Forelimb muscle (tissue), 1 donor: ENCODE measurements around the gene SPOCK1. TPM values are rescaled to one million over a fixed set of nuclear protein-coding genes. Genes with fewer than 3 reads are reported as not detected.
A peak's percentile ranks its signal among the peaks of the same experiment; 100 is the strongest.

Source experiments
- DNase-seq: peaks from one replicate; pipeline ENCODE4 v3.0.0-alpha.2; 2013; ENCODE audit warnings: low read depth
- polyA plus RNA-seq: library from polyadenylated mRNA; unstranded; fragments of 120-200 nt; gene quantifications from one replicate; pipeline ENCODE4 v1.2.1, GENCODE V29; 2013; ENCODE audit not compliant: insufficient read length

The SPOCK1 gene
- polyA plus RNA-seq, 1 donor, result 3.4 TPM

GRCh38 chr5:137073189-137073588 lies 425.9 kb downstream of the SPOCK1 start:
- no peak for DNase-seq

- peak; percentile 11 for DNase-seq
Measured at GRCh38 chr5:137072361-137073115, 426.6 kb downstream of the SPOCK1 start.

DNA sequence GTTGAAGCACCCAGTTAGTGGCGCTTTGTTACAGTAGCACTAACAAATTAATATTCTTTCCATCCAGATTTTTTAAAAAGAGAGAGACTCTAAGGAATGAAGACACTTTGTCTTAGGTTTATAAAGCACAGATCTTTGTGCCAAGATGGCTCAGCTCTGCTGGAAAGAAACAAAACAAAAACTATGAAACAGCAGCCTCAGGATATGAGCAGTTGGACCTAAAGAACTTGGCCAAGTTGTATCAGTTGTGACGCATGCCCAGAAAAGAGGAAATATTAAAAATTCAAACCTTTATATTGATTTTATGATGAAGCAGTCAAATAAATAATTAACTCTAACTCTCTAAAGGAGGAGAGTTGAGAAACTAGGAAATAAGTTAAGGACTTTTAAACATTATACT lies 427.2 kb downstream of the SPOCK1 start:
- no peak for DNase-seq

- no peak for DNase-seq
Measured at GRCh38 chr5:137071526-137071925, 427.6 kb downstream of the SPOCK1 start.

GRCh38 chr5:137070521-137070920 lies 428.6 kb downstream of the SPOCK1 start:
- DNase-seq, result no peak

DNA sequence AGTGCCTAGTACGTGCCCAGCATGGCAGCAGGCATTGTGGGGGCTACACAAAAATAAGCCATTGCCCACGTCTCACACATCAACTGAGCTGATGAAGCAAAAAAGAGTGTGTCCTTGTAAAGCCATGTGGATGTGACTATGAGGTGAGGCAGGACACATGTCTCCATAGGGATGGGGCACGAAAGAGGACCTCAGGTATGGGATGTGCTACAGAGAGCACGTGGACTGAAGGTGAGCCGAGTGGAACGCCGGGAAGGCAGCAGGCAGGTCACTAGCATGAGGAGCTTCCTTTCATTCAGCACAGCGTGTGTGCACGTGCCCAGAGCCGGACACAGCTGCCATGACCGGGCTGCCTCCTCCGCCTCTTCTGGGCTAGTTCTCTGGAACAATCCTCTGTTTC lies 429.8 kb downstream of the SPOCK1 start:
- DNase-seq, result no peak

DNA sequence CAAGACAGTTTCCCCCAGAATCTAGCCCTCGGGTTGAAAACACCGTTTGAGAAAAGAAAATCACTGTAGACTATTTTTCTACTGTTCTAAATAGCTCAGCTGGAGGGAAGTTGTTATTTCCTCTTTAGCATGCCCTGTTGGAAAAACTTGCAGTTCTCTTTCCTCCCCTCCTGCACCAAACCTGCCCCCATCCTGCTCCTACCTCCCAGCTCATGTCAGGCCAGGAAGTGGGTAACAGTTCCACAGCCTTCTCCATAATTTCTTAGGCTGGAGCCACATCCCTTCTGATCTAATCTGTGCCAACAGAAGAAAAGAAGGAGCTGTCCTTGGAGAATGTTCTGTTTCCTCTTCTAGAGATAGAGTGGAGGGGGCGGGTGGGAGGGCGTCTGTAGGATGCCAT lies 437.7 kb downstream of the SPOCK1 start:
- no peak for DNase-seq

DNA sequence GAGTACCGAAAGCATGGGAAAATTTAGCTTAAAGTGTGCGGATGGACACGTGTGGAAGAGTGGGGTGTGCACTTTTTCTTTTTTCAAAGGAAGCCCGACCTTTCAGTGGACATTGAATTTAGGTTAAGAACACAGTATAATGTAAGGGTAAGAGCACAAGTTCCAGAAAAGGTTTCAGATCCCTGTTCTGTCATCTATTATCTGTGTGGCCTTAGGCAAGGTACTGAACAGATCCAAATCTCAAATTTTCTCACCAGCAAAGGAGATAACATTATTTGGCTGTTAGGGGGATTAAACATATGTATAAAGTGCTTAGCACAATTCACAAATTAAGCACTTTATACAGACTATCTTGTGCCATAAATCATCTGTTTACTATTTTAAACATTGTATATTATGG lies 441.0 kb downstream of the SPOCK1 start:
- DNase-seq, result no peak

GRCh38 chr5:137056676-137057075 lies 442.4 kb downstream of the SPOCK1 start:
- DNase-seq, result no peak

DNA sequence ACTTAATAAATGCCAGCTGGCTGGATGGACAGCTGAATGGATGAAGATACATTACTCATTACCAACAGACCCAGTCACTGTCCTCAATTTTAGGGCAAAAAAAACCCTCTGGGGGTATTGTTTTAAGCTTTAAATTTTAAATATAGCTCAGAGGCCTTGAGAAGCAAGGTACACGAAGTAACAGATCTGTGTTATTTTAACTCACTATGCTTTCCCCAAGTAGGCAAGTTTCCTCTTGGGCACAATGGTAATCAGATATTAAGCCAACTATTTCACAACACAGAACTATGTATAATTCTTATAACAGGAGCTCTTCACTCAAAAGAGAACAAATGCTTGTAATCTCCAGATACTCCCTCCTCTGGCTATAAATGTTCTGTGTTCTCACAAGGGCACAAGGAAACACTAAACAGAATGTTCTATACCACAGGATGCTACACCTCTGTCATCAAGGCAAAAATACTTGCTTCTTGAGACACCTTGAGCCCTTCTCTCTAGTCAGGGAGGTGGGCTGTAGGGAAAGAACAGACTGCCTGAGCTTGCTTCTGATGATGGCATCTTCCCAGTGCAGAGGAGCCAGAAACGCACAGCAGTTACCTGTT lies 443.8 kb downstream of the SPOCK1 start:
- no peak for DNase-seq

GRCh38 chr5:137054792-137055191 lies 444.3 kb downstream of the SPOCK1 start:
- no peak for DNase-seq

GRCh38 chr5:137054335-137054734 lies 444.8 kb downstream of the SPOCK1 start:
- no peak for DNase-seq

GRCh38 chr5:137051161-137051560 lies 448.0 kb downstream of the SPOCK1 start:
- DNase-seq, result no peak

DNA sequence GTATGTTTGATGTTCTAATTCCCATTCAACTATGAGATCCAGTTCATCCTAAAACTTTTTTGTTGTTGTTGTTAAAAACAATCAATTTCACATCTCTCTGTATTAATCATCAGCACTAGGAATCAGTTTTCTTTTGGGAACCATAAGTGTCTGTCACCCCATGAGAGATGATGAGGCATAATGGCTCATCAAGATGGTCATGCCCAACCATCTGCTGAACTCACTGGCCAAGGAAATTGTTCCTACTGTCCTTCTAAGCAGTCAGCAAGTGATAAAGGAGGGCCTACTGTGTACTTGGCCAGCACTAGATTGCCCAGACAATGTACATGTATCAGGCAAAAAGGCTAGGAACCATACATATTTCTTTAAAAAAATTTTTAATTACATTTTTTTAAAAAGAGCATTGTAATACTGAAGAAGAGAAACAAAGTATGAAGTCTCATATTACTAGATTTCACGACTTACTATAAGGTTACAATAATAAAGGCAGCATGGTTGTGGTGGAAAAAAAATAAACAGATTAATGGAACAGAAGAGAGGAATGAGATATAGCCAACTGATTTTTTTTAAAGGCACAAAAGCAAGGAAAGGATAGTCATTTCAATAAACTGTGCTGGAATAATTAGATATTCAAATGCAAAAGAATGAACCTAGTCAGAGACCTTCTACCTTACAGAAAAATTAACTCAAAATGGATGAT lies 458.3 kb downstream of the SPOCK1 start:
- DNase-seq, result no peak

DNA sequence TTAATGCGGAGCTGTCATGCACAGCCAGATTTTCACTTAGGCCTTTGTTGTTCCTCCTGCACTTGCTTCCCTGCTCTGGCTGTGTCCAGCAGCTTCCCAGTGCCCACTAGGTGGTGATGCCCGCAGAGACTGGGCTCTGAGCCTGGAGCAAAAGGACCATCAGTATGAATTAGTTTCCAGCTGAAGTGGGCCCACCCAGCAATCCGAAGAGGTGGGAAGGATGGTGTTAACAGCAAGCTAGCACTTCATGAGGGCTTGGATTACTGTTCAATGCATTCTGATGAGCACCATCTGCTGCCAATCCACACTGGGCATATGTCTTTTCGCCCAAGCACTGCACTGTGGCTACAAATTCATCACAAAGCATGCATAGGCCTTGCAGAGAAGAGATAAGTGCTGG lies 459.1 kb downstream of the SPOCK1 start:
- no peak for DNase-seq

GRCh38 chr5:137037848-137038247 lies 461.3 kb downstream of the SPOCK1 start:
- no peak for DNase-seq

DNA sequence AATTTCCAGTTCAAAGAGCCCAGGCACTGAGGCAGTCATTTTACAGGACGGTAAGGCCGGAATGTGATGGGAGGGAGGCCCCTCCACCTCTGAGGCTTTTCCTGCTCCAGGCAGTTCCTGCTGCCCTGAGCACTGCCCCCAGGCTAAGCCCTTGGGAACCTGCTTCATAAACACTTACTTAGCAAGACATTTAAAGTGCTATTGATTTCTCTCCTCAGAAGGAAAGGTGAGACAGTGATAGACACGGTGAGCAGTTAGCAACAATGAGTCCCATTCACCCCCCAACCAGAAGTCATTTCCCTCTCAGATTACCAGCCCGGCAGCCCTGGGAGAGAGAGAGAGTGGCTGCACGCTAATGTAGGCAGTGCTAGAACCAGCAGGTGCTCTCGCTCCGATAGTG lies 462.5 kb downstream of the SPOCK1 start:
- DNase-seq, result no peak

- no peak for DNase-seq
Measured at GRCh38 chr5:137035480-137035878, 463.6 kb downstream of the SPOCK1 start.

- no peak for DNase-seq
Measured at GRCh38 chr5:137034764-137035479, 464.2 kb downstream of the SPOCK1 start.

- no peak for DNase-seq
Measured at GRCh38 chr5:137034213-137034612, 464.9 kb downstream of the SPOCK1 start.

DNA sequence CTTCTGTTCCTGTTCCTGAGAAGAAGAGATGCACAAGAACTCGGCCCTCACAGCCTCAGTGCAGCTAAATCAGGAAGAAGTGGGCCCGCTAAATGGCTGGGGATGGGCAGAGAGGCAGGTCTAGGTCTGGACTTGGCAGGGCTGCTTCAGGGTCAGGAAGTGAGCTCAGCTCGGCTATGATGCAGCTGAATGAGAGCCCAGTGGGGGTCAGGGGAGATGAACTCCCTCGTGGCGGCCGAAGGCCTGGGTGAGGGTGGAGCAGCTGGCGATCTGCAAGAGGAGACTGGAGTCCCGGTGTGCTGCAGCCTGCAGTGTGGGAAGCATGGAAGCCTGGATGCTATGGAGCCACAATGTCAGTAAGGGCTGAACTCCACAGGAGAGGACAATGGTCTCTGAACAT lies 466.2 kb downstream of the SPOCK1 start:
- no peak for DNase-seq

GRCh38 chr5:137027758-137028157 lies 471.4 kb downstream of the SPOCK1 start:
- no peak for DNase-seq
